K562 (cell line): Measurements from ENCODE around the gene DUSP19. TPM values are rescaled to one million over a fixed set of nuclear protein-coding genes. Genes with fewer than 3 reads are reported as not detected.

Experiments used
- E2F3 ChIP-seq: fragments of 250-450 bp; sonication (Bioruptor Pico); IDR thresholded peaks from 2 replicates; pipeline ENCODE4 v1.4.0; 2020; ENCODE audit warnings: mild to moderate bottlenecking
- ELF1 ChIP-seq: fragments of 200-800 bp; sonication (Bioruptor generic); IDR thresholded peaks from 2 replicates; pipeline ENCODE4 v1.6.1; 2016; ENCODE audit warnings: missing genetic modification characterization, missing compliant biosample characterization
- ETV5 ChIP-seq: sonication (generic); formaldehyde crosslinking; IDR thresholded peaks from 2 replicates; pipeline ENCODE4 v1.4.0; 2020; ENCODE audit warnings: low read depth, mild to moderate bottlenecking, missing genetic modification reagents
- FOSL1 ChIP-seq: fragments of 200-800 bp; sonication (Bioruptor generic); conservative IDR thresholded peaks from 2 replicates; pipeline ENCODE4 v1.6.1; 2016; ENCODE audit warnings: missing genetic modification characterization, missing compliant biosample characterization
- GTF2E2 ChIP-seq: fragments of 200-800 bp; sonication (Bioruptor generic); IDR thresholded peaks from 2 replicates; pipeline ENCODE4 v1.6.1; 2016; ENCODE audit warnings: missing genetic modification characterization, missing compliant biosample characterization
- HNRNPL ChIP-seq: fragments of 200-400 bp; formaldehyde crosslinking; IDR thresholded peaks from 2 replicates; pipeline ENCODE4 v1.6.1; 2017; ENCODE audit warnings: low read depth, mild to moderate bottlenecking, low read length
- JUNB ChIP-seq: fragments of 450-650 bp; formaldehyde crosslinking; conservative IDR thresholded peaks from 2 replicates; pipeline ENCODE4 v1.4.0; 2020; ENCODE audit warnings: mild to moderate bottlenecking
- MAFF ChIP-seq: IDR thresholded peaks from 2 replicates; pipeline ENCODE4 v1.6.1; 2012; ENCODE audit warnings: low read length, improper control_type of control experiment
- SOX6 ChIP-seq: fragments of 450-650 bp; IDR thresholded peaks from 2 replicates; pipeline ENCODE4 v1.6.1; 2014; ENCODE audit warnings: mild to moderate bottlenecking
- SRSF7 ChIP-seq: fragments of 200-400 bp; formaldehyde crosslinking; optimal IDR thresholded peaks from 2 replicates; pipeline ENCODE3; 2017; ENCODE audit warnings: mild to moderate bottlenecking, low read depth, low read length
- STAT5A ChIP-seq: IDR thresholded peaks from 2 replicates; pipeline ENCODE4 v1.6.1; 2012; ENCODE audit warnings: low read length, inconsistent platforms, borderline replicate concordance
- TAF1 ChIP-seq: IDR thresholded peaks from 2 replicates; pipeline ENCODE4 v1.6.1; 2011; ENCODE audit warnings: mild to moderate bottlenecking, low read length, moderate library complexity; ENCODE audit not compliant: insufficient read depth, control insufficient read depth, severe bottlenecking; ENCODE audit errors: extremely low read depth
- TAF9B ChIP-seq: fragments of 450-650 bp; IDR thresholded peaks from 2 replicates; pipeline ENCODE4 v1.6.1; 2018; ENCODE audit warnings: mild to moderate bottlenecking; ENCODE audit not compliant: partially characterized antibody
- TEAD1 ChIP-seq, 2 experiments: fragments of 450-650 bp in 1 of 2; sonication (generic) in 1 of 2; formaldehyde crosslinking; IDR thresholded peaks; 2 replicates each; pipeline versions ENCODE4 v1.4.0 to v1.8.0; 2020 to 2022; ENCODE audit warnings: mild to moderate bottlenecking in 2 of 2, missing genetic modification reagents in 1 of 2
- ZBTB7A ChIP-seq: IDR thresholded peaks from 2 replicates; pipeline ENCODE4 v1.6.1; 2011; ENCODE audit warnings: low read depth, mild to moderate bottlenecking, low read length, moderate library complexity, borderline replicate concordance; ENCODE audit not compliant: control insufficient read depth
- ZNF318 ChIP-seq, 2 experiments: fragments of 450-650 bp; IDR thresholded peaks; 2 replicates each; pipeline ENCODE4 v1.6.1; 2016; ENCODE audit warnings: mild to moderate bottlenecking in 2 of 2, borderline replicate concordance in 1 of 2, low read depth in 1 of 2, moderate library complexity in 1 of 2
- polyA plus RNA-seq, 8 experiments: library from polyadenylated mRNA; depleted of rRNA in 4 of 8; stranded (reverse) in 5 of 8; unstranded in 3 of 8; fragments of >200 nt; fragmentation: Nextera tagmentation in 2 of 8; fragmentation: Illumina TruSeq in 1 of 8; extraction: Ambion mirVana in 2 of 8; extraction: Trizol in 1 of 8; gene quantifications; 2 replicates each; pipeline versions ENCODE4 v1.2.1 to v1.2.3, GENCODE V29; 2011 to 2014; ENCODE audit warnings: inconsistent platforms in 1 of 8, missing spikeins in 1 of 8
- total RNA-seq, 7 experiments: library from RNA; depleted of rRNA in 6 of 7; stranded (reverse); fragments of >200 nt in 6 of 7; fragmentation: Illumina TruSeq in 2 of 7; extraction: Trizol in 2 of 7; gene quantifications; 2 replicates each; pipeline versions ENCODE4 v1.2.1 to v1.2.3, GENCODE V29; 2011 to 2021; ENCODE audit warnings: low replicate concordance in 1 of 7
- TF ChIP-seq, protein P1 (sequence below): fragments of 450-650 bp; IDR thresholded peaks from 2 replicates; pipeline ENCODE4 v1.7.1; 2018; ENCODE audit warnings: mild to moderate bottlenecking, low read depth; ENCODE audit not compliant: partially characterized antibody

The DUSP19 gene
- total and polyA plus RNA-seq, 9 of the 15 experiments (the other 6 are each of a cell fraction or from before 2014, with no cell fraction given), result 1.6 to 6.3 (median 3.1) TPM

DNA sequence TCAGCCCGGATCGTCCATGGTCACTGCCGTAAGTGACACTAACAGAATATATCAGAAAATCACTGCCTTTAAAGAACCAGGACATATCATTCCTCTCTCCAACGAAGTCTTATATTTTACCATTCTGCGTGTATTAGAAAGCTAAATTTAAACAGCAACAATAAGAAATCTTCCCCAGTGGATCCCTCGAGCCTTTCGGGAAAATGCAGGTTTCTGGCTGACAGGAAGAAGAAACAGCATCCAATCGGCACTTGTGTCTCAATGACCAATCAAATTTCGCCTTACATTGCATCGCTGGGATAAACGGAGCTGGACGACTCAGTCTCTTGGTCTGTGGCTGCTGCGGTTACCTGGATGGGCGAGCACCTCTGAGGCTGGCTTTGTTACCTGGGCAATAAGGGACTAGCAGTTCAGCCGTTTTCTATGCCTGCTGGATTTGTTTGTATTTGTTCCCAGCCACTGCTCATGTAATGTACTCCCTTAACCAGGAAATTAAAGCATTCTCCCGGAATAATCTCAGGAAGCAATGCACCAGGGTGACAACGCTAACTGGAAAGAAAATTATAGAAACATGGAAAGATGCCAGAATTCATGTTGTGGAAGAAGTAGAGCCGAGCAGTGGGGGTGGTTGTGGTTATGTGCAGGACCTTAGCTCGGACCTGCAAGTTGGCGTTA is at the start of gene DUSP19 (continued):
- TF ChIP-seq ZNF318 (IDR thresholded peaks at IDR 0.05; ENCODE audit: borderline replicate concordance in 1 of 2, low read depth in 1 of 2) (peak in 1 of 2 experiments; percentile 38; a peak in 1 of 4 replicates), HNRNPL (no peak), E2F3 (CRISPR knock-in tag) (no peak), ELF1 (tag) (peak; percentile 60), SOX6 (peak; percentile 62; the same call in 1 of the 2 replicates), ETV5 (CRISPR knock-in tag) (peak; percentile 47; the same call in 1 of the 2 replicates), GTF2E2 (tag) (peak; percentile 93), TAF1 (peak; percentile 94), JUNB (CRISPR knock-in tag) (no peak), SRSF7 (no peak), MAFF (peak; percentile 8; the same call in 1 of the 2 replicates), STAT5A (peak; percentile 24; the same call in 1 of the 2 replicates), TAF9B (peak; percentile 91), ZBTB7A (no peak), FOSL1 (tag) (peak; percentile 57; the same call in 1 of the 2 replicates), TEAD1 (CRISPR knock-in tag; IDR thresholded peaks at IDR 0.05) (peak in 1 of 2 experiments; percentile 15; a peak in 1 of 4 replicates)
- TF ChIP-seq, protein P1, sequence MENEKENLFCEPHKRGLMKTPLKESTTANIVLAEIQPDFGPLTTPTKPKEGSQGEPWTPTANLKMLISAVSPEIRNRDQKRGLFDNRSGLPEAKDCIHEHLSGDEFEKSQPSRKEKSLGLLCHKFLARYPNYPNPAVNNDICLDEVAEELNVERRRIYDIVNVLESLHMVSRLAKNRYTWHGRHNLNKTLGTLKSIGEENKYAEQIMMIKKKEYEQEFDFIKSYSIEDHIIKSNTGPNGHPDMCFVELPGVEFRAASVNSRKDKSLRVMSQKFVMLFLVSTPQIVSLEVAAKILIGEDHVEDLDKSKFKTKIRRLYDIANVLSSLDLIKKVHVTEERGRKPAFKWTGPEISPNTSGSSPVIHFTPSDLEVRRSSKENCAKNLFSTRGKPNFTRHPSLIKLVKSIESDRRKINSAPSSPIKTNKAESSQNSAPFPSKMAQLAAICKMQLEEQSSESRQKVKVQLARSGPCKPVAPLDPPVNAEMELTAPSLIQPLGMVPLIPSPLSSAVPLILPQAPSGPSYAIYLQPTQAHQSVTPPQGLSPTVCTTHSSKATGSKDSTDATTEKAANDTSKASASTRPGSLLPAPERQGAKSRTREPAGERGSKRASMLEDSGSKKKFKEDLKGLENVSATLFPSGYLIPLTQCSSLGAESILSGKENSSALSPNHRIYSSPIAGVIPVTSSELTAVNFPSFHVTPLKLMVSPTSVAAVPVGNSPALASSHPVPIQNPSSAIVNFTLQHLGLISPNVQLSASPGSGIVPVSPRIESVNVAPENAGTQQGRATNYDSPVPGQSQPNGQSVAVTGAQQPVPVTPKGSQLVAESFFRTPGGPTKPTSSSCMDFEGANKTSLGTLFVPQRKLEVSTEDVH, result no peak
